ENCODE results near the gene FAM216B.

FAM216B gene

DNA sequence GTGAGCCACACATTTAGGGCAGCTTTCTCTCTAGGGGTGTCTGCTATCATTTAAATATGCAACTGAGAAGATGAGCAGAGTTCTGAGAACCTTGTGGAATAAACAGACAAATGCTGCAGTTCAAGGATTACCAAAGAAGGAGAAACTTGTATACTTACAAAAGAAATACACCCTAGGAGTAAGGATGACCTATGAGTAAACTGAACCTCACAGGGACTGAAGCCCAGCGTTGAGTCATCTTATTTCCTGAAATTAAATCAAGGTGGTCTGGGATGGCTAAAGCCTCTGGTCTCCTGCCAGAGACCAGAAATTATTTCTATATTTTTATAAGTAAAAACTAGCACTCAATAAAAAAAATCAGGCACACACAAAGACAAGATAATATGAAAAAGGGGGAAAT, 40.1 kb downstream of the FAM216B start:
- intact Hi-C loops (cut with DNase I) = no loop called here
- DNase-seq = no peak

DNA sequence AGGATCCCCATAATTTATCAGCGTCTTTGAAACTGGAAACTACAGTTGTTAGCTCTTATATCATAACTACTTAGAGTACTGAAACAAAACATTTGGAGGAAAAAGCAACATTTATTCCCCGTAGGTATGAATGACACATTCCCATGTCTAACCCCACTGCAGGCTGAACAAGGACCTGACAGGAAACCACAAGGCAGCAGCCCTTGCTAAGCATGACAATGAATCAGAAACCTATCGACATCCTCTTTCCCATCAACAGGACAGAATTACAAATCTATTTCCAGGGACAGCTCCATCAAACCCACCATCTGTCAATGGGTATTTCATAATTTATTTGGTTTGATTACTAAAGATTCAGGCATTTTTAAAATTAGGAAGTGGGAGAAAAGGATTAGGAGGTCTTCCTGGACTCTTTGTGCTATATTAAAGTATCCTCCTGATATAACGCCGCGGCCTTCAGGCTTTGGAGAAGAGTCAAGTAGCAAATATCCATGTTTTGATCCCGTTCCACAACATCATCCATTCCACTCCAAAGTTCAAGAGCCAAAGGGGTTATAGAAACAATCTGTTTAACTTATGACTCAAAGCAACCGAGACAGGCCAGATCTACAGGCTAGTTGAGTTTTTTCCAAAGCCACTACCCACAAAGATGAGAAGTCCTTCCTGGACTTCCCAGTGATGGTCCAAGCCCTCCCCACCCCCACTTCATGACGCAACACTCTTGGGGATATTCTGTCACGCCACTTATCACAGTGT, 51.1 kb downstream of the FAM216B start:
- no peak for DNase-seq
- intact Hi-C loops (cut with DNase I) = no loop called here

DNA sequence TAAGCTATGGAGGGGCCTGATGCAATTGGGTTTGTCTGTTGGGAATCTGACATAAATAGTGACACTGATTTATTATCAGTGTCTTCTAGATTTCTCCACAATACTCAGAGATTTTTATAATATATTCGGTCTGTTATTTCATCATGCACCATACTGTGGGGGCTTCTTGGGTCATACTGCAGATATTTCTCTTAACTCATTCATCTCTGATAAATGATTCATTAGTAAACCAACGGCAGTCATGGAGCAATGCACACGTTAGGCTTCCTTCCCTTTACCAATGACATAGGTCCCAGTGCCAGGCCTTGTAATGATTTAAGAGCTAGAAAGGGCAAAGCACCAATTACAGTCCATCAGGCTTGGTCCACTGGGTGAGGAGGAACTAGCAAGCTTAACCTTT, 53.6 kb downstream of the FAM216B start:
- no peak for DNase-seq
- intact Hi-C loops (cut with DNase I) = no loop called here

DNA sequence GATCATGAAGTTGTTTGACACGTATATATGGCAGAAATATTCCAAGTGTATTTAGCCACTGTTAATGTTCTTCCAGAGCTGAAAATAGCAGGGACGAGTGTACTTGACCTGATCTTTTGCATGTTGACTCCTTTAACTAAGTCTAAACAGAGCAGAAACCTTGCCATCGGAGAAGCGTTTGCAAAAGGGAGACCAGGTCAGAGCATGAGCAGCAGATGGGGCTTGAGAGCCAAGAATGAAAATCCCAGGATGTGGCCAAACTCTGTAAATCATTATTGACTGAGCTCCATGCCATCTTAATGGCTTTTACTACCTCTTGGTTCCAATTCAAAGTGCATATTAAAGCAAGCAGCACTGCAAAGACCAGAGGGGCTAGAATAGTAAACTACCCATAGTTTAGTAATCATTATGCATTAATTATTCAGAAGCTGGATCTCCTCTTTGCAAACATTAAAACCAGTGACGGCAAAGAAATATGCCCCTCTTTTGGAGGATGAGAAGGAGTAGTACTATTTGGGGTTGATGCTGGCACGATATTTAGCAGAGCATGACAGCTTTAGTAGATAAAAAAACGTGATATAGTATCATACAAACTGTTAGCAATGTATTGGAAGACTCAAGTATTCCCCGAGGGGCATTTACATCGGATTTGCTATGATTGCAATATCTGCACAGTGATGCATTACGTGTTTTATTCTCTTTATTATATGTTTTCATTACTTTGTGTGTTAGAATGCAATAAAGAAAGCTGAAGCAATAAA, 55.7 kb downstream of the FAM216B start:
- DNase-seq = no peak
- intact Hi-C loops (cut with DNase I) = no loop called here

All from posterior cingulate gyrus (tissue), 11 donors.